Inferior parietal cortex (tissue), 1 donor: ENCODE results near the gene HGS.

Experiments
- DNase-seq: peaks from one replicate; pipeline ENCODE4 v3.0.0-alpha.2; 2016; ENCODE audit errors: extremely low spot score

HGS gene

DNA sequence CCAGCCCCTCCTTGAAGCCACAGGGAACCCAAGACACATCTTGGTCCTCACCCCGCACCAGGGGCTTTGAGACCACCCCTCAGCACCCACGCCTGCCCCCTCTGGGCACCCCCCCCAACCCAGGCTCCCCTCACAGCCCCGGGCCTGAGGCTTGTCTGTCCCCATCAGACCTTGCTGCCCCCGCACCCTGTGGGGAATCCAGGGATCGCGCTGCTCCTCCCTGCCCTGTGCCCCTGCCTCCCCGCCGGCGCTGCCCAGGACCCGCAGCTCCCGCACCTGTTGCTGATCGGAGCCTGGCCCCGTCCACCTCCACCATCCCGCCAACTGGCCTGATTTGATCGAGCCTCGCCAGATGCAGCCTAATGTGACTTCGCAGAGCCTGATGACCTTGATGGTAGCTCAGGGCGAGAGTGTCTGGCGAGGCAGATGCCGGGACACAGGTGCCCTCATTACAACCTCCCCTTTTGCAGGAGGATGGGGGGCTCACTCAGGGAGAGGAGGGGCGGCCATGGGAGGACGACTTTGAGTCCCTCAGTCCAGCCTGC lies 57.3 kb downstream of the HGS start:
- no peak for DNase-seq

DNA sequence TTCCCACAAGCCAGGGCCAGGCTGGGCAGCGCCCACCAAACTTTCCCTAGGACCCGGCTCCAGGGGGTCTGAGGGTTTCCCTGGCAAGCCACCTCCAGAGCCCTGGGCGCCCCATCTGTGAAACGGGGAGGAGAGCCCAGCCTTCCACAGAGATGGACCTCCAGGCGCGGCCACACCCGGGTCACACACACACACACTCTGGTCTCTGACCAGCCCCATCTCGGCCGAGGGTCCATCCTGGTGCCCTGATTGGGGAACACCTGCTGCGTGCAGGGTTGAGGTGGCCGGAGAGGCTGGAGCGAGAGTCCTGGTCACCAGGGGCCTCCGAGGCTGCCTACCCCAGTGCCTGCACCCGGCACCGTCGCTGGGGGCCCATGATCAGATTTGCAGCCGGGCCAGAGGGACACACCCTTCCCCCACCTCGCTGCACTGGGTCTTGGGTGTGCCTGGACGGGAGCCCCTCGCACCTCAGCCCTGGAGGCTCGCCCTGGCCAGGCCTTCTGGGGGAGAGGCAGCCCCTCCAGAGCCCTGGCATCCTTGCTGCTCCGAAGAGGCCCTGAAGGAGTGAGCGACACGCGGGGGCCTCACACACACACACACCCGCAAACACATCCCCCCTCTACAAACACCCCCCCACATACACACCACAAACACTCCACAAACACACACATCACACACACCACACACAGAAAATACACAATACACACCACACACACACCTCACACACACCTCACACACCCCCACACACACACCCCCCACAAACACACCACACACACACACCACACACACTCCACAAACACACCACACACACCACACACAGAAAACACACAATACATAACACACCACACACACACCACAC lies 58.0 kb downstream of the HGS start:
- no peak for DNase-seq
